D721Med (cell line): ENCODE results near the gene C4orf46.

Source experiments
- DNase-seq: peaks from one replicate; pipeline ENCODE4 v3.0.0; 2011; ENCODE audit warnings: low spot score; ENCODE audit not compliant: insufficient read length
- FAIRE-seq: peaks from 2 replicates; lab custom pipeline; 2011; peaks lifted over from hg19 to GRCh38; lab: Jason Lieb, UNC
- TF ChIP-seq, protein P1 (sequence below): IDR thresholded peaks from 2 replicates; pipeline ENCODE4 v1.5.1; 2012; ENCODE audit warnings: mild to moderate bottlenecking, control low read depth; ENCODE audit not compliant: insufficient read depth; ENCODE audit errors: missing control alignments

Gene C4orf46

DNA sequence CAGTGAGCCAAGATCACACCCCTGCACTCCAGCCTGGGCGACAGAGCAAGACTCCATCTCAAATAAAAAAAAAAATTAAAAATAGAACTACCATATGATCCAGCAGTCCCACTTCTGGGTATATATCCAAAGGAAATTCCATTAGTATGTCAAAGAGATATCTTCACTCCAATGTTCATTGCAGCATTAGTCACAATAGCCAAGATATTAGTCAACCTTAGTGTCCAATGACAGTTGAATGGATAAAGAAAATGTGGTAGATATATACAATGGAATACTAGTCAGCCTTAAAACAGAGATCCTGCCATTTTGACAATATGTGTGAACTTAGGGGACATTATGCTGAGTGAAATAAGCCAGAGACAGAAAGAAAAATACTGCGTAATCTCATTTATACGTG is 49.4 kb downstream of the C4orf46 start:
- FAIRE-seq (no peak), DNase-seq (no peak)
- TF ChIP-seq, protein P1, sequence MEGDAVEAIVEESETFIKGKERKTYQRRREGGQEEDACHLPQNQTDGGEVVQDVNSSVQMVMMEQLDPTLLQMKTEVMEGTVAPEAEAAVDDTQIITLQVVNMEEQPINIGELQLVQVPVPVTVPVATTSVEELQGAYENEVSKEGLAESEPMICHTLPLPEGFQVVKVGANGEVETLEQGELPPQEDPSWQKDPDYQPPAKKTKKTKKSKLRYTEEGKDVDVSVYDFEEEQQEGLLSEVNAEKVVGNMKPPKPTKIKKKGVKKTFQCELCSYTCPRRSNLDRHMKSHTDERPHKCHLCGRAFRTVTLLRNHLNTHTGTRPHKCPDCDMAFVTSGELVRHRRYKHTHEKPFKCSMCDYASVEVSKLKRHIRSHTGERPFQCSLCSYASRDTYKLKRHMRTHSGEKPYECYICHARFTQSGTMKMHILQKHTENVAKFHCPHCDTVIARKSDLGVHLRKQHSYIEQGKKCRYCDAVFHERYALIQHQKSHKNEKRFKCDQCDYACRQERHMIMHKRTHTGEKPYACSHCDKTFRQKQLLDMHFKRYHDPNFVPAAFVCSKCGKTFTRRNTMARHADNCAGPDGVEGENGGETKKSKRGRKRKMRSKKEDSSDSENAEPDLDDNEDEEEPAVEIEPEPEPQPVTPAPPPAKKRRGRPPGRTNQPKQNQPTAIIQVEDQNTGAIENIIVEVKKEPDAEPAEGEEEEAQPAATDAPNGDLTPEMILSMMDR: no peak

DNA sequence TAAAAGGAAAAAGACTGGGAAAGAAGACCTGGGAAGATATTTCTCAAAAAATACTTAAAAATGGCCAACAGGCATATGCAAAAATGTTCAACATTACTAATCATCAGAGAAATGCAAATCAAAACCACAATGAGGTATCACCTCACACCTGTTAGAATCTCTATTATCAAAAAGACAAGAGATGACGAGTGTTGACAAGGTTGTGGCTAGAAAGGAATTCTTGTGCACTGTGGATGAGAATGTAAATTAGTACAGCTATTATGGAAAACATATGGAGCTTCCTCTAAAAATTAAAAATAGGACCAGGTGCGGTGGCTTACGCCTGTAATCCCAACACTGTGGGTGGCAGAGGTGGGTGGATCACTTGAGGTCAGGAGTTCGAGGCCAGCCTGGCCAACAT is 50.0 kb downstream of the C4orf46 start:
- no peak for FAIRE-seq
- TF ChIP-seq, protein P1: no peak

DNA sequence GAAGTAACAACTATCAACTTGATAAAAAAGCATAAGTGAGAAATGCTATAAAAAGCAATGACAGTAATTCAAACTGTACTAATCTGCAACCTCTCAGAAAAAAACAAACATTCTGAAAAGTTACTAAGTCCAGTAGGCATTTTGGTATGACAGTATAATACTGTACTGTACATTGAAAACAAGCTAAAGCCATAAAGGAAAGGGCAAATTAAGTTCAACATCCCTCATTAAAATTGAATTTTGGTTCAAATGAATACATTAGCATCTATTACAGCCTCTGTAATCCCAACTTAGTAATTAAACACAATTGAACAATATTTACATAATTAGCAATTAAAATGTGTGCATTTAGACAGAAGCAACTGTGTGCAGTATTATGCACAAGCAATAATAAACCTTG is 53.7 kb downstream of the C4orf46 start:
- TF ChIP-seq, protein P1: no peak
- no peak for FAIRE-seq

More for the DNA sequence above, 50.0 kb downstream of the C4orf46 start:
- no peak for DNase-seq

More for the DNA sequence above, 53.7 kb downstream of the C4orf46 start:
- no peak for DNase-seq
